GM12892 (cell line): ENCODE data around the gene PLOD1.
"Not testable (repeated sequence)": the region's sequence is repeated elsewhere in the genome, so short reads cannot be mapped to it uniquely, and the experiment has no call there.

Experiments used
- DNase-seq: peaks from one replicate; pipeline ENCODE4 v3.0.0; 2011; ENCODE audit not compliant: insufficient read length
- FAIRE-seq: peaks from 2 replicates; lab custom pipeline; 2011; peaks lifted over from hg19 to GRCh38; lab: Jason Lieb, UNC
- POLR2A ChIP-seq: IDR thresholded peaks from 2 replicates; pipeline ENCODE4 v1.6.1; 2011; ENCODE audit warnings: low read depth, low read length, control low read depth
- POLR2AphosphoS5 ChIP-seq: IDR thresholded peaks from 2 replicates; pipeline ENCODE4 v1.6.1; 2011; ENCODE audit warnings: low read depth, low read length, control low read depth
- TAF1 ChIP-seq: IDR thresholded peaks from 2 replicates; pipeline ENCODE4 v1.6.1; 2011; ENCODE audit warnings: low read depth, mild to moderate bottlenecking, control low read depth, low read length, borderline replicate concordance

PLOD1 gene

DNA sequence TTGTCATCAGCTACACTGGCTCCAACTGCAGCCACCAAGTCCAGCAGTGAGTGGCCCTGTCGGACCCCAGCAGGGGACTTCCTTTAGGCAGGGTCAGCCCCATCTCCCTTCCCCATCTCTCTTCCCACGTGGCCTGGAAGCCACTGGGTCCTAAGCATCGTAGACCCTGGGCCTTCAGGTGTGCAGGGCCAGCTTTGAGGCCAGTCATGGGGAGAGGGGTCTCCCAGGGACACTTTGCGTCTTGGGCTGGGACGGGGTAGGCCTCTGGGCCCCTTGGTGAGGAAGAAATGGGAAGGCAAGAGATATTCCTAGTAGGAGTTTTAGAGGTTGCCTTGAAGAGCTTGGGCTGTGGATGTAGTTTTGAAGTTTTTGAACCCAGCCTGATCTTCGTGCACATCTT is 72.7 kb downstream of the PLOD1 start:
- TF ChIP-seq POLR2A (no peak), TAF1 (no peak), POLR2AphosphoS5 (no peak)
- DNase-seq (no peak), FAIRE-seq (no peak)

DNA sequence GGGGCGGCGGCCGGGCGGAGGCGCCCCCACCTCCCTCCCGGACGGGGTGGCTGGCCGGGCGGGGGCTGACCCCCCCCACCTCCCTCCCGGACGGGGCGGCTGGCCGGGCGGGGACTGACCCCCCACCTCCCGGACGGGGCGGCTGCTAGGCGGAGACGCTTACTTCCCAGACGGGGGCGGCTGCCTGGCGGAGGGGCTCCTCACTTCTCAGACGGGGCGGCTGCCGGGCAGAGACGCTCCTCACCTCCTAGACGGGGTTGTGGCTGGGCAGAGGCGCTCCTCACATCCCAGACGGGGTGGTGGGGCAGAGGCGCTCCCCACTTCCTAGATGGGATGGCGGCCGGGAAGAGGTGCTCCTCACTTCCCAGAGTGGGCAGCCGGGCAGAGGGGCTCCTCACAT is 73.8 kb downstream of the PLOD1 start:
- FAIRE-seq, DNase-seq: not testable (repeated sequence)

DNA sequence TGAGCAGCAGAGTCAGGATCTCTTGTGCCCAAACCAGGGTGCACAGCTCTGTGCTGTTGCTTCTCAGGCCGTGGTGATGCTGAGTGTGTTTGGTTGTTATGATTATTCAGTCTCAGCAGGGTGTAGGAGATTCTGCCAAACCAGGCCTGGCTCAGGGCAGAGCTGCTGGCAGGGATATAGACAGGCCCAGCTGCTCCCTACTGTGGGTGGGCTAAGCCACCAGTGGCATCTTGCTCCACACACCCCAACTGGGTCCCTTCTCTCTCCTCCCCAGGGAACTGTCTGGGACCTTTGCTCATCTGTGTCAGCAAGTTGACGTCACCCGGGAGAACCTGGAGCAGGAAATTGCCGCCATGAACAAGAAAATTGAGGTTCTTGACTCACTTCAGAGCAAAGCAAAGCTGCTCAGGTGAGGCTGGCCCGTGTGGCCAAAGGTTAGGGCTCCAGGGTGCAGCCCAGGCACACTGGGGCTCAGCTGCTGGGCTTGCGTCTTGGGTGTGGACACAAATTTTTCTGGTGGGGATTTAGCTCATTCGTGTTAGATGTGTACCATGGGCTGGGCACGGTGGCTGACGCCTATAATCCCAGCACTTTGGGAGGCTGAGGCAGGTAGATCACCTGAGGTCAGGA is 74.9 kb downstream of the PLOD1 start:
- FAIRE-seq = no peak
- no peak for DNase-seq
- TF ChIP-seq TAF1 (no peak), POLR2AphosphoS5 (no peak), POLR2A (no peak)

DNA sequence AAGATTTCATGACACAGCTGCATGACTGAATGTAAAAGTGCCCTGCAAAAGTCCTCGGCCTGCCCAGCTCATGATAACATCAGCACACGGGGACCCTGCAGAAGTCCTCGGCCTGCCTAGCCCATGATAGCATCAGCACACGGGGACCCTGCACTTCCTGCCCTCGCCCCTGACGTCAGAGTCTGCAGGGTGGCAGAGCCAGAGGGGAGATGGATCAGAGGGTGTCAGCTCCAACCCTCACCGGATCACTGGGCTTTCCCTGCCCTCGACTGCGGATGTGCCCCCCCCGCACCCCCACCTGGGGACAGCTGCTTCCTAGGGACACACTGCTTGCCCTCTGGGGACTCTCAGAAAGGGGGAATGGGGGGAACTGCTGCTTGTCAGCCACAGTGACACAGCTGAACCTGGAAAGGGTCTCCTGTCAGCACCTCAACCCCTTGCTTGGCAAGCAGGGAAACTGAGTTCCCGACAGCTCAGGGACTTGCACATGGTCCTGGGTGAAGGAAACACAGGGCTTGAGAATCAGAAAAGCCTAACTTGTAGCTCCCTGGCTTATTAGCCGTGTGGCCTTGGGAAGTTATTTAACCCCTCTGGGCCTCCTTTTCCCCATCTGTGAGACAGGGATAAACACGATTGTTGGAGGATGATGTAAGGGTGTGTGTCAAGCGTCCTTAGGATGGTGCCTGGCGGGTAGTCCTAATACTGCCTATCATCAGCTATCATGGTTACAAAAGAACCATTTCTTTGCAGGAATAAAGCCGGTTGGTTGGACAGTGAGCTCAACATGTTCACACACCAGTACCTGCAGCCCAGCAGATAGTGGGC is 76.4 kb downstream of the PLOD1 start:
- TF ChIP-seq POLR2AphosphoS5 = no peak
- no peak for TF ChIP-seq POLR2A
- TF ChIP-seq TAF1 = no peak
- DNase-seq (no peak), FAIRE-seq (no peak)

DNA sequence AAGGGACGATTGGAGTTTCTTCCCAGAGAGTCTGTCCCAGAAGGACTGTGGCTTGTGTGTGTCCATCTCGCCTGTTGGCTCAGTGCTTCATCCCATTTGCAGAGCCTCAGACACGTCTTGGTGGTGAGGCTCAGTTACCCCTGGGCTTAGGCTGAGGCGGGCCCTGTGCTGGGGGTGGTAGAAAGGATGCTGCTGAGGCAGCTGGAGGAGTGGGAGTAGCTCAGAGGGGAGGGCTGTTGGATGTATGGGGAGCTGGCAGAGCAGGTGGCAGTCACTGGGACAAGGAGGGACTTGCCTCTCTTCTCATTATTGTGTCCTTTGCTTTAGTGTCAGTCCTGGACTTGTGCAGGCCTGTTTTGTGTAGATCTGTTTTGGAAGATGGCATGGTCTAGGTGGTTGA is 77.5 kb downstream of the PLOD1 start:
- FAIRE-seq (no peak), DNase-seq (no peak)
- TF ChIP-seq POLR2AphosphoS5 (no peak), POLR2A (no peak), TAF1 (no peak)

DNA sequence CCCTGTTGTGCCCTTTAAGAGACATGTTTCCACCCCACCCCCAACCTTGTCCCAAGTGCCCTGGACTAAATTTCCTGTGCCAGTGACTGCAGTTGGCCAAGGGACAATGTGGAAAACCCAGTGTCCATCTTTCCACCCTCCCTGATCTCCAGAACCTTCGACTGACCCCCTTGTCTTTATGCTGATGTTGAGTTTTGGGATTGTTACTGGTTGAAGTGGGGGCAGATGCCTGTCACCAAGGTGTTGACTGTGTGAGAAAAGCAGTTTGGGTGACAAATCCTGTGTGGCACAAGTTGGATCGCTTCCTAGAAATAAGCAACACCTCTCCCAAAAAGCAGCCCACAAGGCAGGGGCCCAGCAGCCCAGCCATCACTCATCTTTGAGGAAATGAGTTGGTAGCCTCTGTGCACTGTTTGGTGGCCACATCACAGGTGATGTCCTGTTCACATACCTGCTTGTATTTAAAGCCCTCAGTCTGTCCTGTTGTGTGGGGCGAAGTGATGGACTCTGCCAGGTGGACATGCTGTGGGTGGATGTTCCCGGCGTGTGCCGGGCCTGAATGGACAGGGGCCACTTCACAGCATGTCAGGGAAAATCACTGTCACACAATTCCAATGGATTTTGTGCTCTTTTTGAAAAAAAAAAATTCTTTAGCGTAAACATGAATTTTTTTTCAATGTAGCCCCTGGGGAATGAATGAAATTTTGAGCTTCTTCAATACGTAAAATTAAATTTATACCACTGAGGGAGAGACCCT is 78.2 kb downstream of the PLOD1 start:
- no peak for FAIRE-seq
- TF ChIP-seq POLR2A (no peak), TAF1 (no peak), POLR2AphosphoS5 (no peak)
- DNase-seq = no peak

DNA sequence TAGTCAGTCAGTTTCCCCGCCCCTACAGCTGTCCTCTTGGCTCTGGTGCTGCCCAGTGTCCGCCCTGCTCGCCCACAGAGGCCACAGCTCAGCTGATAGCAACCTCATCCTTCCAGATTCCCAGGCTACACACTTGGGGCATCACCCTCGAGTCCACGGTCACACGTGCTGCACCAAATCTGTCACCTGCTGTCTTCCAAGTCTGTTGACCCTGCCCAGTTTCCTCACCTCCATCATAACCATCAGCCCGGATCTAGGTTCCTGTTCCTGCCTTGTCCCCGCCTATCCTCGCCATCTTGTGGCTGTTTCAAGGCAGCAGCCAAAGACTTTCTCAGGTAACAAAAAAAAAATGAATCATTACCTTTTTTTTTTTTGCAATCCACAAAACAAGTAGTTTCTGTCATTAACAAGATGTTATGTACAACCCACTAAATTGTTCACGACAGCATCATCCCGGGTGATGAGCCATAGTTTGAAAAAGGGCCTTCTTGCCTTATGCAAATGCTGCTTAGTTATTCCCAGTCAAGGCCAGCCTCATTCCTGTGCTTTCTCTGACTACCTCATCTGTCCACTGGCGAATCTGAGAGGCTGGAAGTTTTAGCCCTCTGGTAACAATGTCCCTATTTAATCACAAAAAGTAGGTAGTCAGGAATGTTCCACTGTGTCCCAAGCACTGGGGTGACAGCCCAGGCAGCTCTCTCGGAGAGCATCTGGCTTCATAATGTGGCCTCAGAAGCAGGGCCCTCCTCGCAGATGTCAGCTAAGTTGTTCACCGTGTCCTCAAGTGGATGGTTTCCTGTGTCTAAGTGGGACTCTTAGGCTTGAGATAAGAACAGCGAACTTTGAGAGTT is 79.8 kb downstream of the PLOD1 start:
- TF ChIP-seq POLR2AphosphoS5 (no peak), POLR2A (no peak), TAF1 (no peak)
- DNase-seq (no peak), FAIRE-seq (no peak)

DNA sequence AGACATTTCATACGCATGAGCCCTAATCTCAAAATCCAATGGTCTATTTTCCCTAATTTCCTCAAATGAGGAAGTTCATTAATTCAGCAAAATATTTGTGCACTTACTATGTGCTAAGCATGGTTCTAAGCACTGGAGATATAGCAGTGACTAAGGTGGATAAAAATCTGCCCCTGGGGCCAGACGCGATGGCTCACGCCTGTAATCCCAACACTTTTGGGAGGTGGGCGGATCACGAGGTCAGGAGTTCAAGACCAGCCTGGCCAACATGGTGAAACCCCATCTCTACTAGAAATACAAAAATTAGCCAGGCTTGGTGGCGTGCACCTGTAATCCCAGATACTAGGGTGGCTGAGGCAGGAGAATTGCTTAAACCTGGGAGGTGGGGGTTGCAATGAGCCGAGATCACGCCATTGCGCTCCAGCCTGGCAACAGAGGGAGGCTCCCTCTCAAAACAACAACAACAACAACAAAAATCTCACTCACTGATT is 80.5 kb downstream of the PLOD1 start:
- no peak for TF ChIP-seq POLR2AphosphoS5
- TF ChIP-seq POLR2A = no peak
- no peak for TF ChIP-seq TAF1
- FAIRE-seq (no peak), DNase-seq (no peak)

DNA sequence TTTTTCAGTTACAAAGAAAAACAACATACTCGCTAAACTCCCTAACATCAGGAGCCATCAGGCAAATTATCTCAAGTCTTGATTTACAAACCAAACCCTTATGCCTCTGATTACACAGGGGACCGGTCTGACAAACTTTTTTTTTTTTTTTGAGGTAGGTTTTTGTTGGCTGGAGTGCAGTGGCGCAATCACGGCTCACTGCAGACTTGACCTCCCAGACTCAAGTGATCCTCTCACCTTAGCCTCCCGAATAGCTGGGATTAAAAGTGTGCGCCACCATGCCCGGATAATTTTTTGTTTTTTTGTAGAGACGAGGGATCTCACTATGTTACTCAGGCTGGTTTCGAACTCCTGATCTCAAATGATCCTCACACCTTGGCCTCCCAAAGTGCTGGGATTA is 81.0 kb downstream of the PLOD1 start:
- DNase-seq = no peak
- FAIRE-seq = no peak
- TF ChIP-seq POLR2AphosphoS5 (no peak), POLR2A (no peak), TAF1 (no peak)

DNA sequence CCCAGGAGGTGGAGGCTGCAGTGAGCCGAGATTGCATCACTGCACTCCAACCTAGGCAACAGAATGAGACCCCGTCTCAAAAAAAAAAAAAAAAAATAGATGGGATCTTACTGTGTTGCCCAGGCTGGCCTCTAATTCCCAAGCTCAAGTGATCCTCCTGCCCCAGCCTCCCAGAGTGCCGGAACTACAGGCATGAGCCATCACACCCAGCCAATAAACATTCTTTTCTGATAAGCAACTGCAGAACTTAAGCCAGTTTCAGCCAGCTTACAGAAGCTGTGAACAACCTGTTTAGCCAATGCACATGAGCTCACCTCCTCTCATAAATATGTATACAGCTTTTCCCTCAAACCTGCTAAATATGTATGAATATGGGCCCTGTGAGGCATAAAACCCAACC is 81.7 kb downstream of the PLOD1 start:
- FAIRE-seq = no peak
- no peak for TF ChIP-seq TAF1
- no peak for TF ChIP-seq POLR2A
- no peak for TF ChIP-seq POLR2AphosphoS5
- DNase-seq = no peak

DNA sequence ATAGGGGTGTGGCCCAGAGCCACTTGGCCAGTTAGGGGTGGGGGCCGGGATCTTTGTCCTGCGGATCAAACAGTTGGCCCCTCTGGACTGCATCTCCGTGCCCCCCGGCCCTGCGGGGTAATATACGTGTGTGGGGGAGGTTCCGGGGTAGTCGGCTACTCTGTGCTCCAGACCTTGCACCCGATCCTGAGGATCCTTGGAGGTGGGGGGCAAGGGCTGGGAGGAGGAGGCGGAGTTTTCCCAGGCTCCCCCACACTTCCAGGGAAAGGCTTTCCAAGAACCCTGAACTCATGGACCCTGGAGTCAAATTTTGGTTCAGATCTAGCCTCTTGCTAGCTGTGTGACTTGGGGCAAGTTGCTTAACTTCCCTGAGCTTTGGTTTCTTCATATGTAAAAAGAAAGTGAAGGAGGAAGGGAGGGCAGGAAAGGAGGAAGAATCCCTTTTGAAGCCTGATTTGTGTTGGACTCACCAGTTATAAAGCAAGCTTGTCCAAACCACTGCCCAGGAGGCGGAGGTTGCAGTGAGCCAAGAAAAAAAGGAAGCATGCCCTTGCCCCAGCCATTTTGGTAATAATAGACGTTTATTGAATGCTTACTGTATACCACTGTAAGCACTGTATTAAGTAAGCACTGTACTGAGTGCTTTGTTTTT is 85.5 kb downstream of the PLOD1 start:
- TF ChIP-seq POLR2A = no peak
- TF ChIP-seq TAF1 = no peak
- no peak for TF ChIP-seq POLR2AphosphoS5
- FAIRE-seq (peak; percentile 78), DNase-seq (no peak)
